Iris pigment epithelial cell (primary cell): ENCODE data around the gene MAP3K1.

Experiments
- DNase-seq: peaks from one replicate; pipeline ENCODE4 v3.0.0-alpha.2; 2011; ENCODE audit warnings: low read depth

The MAP3K1 gene

GRCh38 chr5:56909294-56910209 is 94.2 kb downstream of the MAP3K1 start, which contains the start of gene SETD9:
Gene SETD9 (plus strand): TSS chr5:56909596. CDS start chr5:56909646, 50 bp downstream.
- DNase-seq: peak; percentile 97

GRCh38 chr5:56910210-56910965 is 95.0 kb downstream of the MAP3K1 start:
- DNase-seq: peak; percentile 83

GRCh38 chr5:56913766-56914165 is 98.4 kb downstream of the MAP3K1 start:
- DNase-seq: no peak

- DNase-seq: no peak
Measured at GRCh38 chr5:56914678-56915077, 99.3 kb downstream of the MAP3K1 start.

- no peak for DNase-seq
Measured at GRCh38 chr5:56917534-56917933, 102.2 kb downstream of the MAP3K1 start.

GRCh38 chr5:56918054-56918453 is 102.7 kb downstream of the MAP3K1 start:
- DNase-seq: no peak

- DNase-seq: no peak
Measured at GRCh38 chr5:56919942-56920662, 104.8 kb downstream of the MAP3K1 start.

GRCh38 chr5:56922922-56923321 is 107.6 kb downstream of the MAP3K1 start:
- no peak for DNase-seq

GRCh38 chr5:56934325-56934724 is 119.0 kb downstream of the MAP3K1 start:
- DNase-seq: no peak

GRCh38 chr5:56938858-56939257 is 123.5 kb downstream of the MAP3K1 start:
- no peak for DNase-seq

- peak; percentile 36 for DNase-seq
Measured at GRCh38 chr5:56941981-56942380, 126.6 kb downstream of the MAP3K1 start.
